Activated CD4-positive, alpha-beta T cell treated with anti-CD3 and anti-CD28 coated beads, Interleukin-2, amount 50 U/mL, for 48 hours (primary cell): ENCODE results near the gene RAB11FIP2.

Experiments used
- DNase-seq, 2 experiments: peaks; one replicate each; pipeline ENCODE4 v3.0.0-alpha.2; 2020

Gene RAB11FIP2

DNA sequence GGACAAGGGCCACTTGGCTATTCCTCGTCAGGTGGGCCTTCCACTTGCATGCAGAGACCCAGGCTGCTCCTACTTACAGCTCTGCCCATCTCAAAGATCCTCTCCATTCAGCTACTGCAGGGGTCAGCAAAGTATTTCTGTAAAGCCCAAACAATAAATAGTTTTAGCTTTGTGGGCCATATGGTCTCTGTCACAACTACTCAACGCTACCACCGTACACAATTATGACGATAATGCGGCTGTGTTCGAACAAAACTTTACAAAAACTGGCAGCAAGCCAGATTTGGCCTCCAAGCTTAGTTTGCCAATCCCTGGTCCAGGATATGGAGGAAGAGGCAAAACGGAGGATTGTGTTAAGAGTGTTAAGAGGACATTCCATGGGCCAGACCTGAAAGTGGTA, 12.8 kb downstream of the RAB11FIP2 start:
- DNase-seq, result no peak

DNA sequence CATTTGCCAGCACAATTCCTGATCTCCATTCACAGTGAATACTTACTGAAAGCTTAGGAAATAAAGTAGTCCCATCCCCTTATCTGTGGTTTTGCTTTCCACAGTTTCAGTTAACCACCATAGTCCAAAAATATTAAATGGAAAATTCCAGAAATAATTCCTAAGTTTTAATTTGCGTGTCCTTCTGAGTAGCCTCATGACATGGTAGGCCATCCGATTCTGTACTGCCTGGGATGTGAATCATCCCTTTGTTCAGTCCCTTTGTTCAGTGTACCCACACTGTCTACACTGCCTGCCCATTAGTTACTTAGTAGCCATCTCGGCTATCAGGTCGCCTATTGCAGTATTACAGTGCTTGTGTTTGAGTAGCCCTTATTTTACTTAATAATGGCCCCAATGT, 14.2 kb downstream of the RAB11FIP2 start:
- DNase-seq, result no peak

DNA sequence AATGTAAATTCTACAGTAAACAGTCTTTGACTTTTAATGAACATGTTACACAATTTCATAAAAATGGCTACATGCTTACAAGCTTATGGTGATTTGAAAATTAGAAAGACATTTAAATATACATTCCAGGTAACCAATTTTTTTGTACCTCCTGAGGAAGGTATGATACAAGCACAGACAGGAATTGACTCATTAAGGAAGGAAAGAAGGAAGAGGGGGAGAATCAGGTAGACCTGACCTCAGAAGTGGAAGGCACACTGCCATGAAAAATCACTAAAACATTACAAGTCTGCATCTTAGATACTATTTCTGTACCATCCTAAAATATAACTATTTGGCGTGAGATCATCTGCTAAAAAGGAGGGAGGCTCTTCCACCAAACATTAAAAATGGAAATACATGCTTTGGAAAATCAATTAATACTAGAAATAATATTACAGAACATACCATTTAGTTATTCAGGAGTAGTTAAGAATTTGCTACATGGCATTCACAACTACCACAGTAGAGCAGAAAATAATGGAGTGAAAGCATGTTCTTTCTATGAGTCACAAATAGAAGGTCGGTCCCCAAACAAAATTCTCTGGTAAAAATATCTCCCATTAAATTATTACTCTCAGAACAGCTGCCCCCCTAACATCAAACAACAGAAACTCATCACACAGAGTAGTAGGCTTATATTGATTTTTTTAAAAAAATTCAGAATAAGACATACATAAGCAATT, 15.2 kb downstream of the RAB11FIP2 start:
- no peak for DNase-seq

DNA sequence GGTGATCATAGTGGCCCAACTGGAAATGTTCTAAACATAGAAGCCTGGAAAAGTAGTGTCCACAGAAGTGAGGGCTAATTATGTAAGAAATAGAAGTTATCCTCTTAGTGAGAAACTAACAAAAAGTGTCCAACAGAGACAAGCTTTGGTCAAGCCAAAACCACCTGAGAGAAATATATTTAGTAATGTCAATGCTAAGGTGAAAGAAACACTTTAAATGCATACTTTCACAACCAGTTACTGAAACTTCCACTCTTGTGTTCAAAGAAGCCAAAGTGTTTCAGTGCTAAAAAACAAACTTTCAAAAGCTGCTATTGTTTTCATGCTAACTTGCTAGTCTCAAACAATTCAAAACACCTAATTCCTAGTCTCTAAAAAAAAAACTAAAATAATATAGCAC, 18.1 kb downstream of the RAB11FIP2 start:
- no peak for DNase-seq

DNA sequence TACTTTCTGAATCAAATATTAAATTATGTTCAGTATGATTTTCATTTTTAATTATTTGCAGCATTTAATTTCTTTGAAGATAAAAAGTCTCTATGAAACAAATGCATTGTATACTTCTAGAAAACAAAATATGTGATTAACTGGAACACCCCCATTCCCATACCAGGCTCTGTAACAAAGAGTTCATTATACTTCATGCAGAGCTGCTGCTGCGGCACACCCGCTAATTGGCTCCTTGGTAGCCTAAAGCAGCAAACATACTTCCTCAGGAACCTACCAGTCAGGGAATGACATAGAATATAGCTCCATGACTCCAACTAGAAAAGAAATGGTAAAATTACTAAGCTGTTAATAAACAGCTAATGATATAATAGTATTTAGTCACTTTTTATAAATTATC, 19.3 kb downstream of the RAB11FIP2 start:
- DNase-seq, result no peak

DNA sequence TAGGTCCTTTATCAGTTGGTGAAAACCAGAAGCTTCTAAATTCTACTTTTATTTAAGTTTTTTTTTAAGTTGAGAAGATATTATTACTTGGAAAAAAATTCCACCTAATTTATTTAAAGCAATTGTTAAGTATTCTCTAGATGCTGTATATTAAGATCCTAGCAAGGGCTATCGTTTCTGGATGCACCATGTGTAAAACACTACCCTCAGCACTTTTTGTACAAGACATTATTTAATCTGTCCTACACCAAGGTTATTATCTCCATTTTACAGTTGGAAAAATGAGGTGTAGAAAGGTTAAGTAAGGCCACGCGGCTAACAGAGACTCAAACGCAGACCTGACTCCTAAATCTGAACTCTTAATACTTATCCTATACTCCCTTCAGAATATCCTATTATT, 19.8 kb downstream of the RAB11FIP2 start:
- no peak for DNase-seq

DNA sequence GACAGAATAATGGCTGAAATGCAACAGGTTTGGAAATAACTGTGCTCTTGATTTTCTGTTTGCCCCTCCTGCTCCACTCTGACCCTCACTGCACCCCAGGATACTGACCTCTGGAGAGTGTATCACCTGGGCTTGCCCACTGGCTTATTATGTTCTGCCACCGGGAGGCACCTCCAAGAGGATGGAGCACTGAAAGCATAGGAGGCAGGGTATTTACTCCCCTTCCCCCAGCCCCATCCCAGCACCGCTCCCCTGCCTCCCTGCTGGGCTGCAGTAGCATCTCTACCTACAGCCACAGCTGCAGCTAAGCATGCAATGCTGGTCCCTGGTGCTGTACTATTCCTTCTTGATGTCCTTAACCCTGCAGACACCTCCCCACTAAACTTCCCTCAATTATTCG, 26.4 kb downstream of the RAB11FIP2 start:
- DNase-seq, result no peak

DNA sequence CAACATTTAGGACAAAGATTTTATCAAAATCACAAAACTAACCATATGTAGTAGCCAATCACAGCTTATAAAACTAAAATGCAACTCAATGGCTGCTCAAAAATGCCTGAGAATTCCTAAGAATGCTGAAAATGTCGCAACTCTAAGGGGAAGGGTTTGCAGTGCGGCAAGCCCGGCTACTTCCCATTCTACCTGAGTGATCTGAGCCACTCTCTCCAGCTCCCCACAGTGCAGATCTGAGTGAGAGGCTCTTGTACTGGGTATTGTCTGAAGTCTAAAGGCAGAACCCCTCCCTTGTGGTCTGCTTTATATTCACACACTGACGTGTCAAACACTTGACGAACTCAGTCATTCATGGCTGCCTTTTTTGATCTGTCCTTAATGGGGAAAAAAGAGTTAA, 28.9 kb downstream of the RAB11FIP2 start:
- no peak for DNase-seq

DNA sequence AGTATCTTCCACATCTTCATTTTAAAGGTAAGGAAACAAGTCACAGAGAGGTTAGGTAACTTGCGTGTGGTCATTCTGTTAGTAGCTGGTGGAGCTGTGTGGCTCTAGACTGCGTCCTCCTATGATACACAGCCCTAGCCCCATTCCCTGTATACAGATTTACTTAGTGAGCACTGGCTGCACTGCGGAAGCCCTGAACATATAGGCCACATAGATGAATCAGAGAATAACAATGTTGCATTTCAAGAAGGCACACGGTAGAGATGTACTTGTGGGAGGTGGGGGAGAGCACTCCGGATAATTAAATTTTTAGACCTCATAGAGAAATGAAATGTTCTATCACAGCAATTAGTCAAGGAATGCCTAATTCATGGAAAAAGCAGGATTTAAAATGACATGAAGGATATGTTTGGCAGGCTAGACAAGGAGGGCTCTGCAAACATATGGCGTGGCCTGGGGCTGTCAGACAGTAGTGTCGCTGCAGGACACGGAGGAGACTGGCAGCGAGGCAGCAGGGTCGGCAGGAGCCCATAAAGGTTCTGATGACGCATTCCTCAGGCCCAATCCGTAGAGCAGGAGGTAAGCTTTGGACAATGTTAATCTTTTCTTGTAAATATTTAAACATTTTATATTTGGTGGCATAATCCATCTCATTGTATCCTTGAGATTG, 29.5 kb downstream of the RAB11FIP2 start:
- no peak for DNase-seq

DNA sequence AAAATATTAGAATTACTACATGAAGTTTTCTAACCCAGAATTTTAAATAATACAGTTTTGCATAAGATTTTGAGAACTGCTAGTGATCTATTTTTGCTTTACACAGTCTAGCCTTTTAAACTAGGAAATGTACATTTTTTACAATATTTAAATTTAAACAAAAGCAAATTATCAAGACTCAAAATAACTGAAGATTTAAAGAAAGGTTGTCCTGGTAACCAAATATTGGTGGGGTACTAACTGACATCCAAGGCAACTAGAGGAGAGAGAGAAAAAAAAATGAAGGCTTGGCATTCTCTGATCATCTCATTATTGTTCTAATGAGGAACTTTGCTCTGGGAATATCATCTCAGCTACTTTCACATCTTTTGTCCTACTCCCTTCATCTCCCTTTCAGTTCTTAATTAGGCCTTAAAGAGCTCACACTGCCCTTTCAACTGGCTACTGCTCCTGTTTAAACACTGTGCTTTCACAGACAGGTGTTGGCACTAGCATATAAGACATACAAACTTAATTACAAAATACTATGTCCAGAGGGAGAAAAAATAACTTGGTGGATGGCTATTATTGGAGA, 33.7 kb downstream of the RAB11FIP2 start:
- DNase-seq, result no peak

DNA sequence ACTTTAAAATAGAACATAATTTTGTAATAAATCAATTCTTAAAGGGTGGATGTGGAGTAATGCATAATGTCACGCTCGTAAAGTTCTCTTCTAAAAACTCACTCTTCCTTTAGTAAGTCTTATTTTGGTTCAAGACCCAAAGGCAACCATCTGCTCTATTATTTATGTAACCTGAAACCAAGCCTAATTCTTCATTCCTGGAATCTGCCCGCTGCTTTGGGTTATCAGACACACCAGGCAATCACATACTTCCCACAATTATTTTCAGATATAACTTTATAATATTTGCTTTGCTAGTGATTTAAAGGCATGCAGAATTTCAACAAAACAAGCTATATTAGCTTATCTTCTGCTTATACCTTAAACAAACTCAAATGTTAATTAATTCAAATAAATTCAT, 39.0 kb downstream of the RAB11FIP2 start:
- no peak for DNase-seq

DNA sequence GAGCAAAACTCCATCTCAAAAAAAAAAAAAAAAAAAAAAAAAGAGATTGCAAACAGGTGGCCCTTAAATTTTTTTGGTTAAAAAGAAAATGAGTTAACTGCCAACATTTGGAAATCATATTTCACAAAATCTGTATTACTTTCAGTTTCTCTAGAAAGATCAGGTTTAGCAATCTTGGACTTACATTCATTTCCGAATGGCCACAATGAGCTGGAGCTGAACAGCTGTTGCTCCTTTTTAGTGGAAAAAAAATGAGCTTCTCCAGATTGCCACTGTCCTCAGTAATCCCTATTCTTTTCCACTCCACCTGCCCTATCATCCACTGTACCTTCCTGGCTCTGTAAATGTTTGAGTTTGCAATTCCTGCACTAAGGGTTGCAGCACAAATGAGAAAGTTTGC, 43.6 kb downstream of the RAB11FIP2 start:
- no peak for DNase-seq

DNA sequence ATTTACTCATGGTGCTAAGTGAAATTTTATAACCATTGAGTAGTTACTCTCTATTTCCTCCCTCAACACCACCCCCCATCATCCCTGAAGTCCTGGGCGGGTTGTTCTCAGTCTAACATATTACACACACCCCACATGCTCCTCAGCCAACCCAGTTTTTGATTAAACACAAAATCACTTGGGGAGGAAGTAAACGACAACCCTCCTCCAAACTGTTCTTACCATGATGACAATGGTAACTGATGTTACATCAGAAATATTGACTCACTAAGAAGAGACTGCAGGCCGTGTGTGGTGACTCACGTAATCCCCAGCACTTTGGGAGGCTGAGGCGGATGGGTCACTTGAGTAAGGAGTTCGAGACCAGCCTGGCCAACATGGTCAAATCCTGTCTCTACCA, 44.2 kb downstream of the RAB11FIP2 start:
- DNase-seq, result no peak

DNA sequence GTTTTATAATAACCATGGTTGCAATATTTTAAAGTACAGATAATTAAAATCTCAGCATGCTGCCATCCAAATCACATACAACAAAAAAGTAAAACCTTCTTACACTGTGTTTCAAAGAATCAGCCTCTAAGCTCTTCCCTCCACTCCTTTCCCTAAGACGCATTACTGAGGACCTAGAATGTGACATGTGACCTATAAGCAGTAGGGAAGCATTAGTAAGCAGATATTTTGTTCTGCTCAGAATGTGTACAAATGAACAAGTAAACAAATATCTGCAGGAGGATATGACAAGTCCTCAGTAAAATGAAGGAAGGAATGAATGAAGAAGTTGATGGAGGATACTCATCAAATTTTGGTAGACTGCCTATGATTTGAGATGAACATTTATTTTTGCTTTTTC, 49.1 kb downstream of the RAB11FIP2 start:
- no peak for DNase-seq

DNA sequence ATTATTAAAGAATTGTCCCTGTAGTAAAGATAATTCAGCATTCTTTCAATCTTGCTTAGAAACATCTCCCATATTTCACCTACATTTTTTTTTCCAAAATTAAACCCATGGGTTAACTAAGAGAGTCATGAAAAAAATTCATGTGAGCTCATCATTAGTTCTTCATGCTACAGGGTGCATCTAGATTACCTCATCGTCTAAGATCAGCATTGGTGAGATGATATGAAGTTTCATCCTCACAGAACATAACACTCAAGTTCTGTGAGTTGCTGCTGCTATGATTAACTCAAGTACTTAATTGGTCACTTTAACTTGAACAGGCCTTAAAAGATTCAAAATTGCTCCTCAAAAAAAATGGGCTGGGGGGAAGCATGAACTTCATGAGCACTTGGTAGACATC, 50.0 kb downstream of the RAB11FIP2 start:
- DNase-seq, result no peak

DNA sequence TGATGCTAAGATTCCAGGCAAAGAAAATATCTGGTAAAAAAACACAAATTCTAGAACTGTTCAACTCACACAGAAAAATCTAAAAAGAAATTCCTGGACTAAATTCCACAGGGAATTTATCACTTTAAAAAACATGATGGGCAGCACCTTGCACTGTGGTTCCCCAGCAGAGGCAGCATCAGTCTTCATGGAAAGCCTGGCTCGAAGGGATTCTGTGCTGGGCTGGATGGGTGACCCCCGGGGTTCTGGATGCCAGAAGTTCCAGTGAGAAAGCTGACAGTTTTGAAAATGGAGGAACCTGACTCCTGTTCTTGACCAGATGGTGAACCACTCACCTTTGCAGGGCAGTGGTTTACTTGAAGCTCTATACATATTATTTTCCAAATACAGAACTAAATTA, 52.0 kb downstream of the RAB11FIP2 start:
- no peak for DNase-seq

DNA sequence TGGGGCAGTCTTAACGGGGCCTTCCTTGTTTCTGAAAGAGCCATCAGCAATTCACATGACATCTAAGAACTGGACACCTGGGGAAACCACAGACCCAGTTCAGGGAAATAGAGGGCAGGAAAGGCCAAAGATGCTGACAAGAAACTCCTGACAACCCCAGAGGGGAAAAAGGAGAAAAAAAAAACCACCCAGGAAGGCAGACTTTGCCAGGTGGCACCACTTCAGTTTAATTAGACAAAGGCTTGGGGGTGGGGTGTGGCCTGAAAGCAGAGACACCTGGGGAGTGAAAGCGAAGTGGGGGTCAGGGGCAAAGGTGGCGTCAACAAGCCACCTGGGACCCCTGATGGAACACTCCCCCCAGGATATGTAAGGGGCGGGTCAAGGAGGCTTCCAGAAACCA, 53.6 kb downstream of the RAB11FIP2 start:
- no peak for DNase-seq

DNA sequence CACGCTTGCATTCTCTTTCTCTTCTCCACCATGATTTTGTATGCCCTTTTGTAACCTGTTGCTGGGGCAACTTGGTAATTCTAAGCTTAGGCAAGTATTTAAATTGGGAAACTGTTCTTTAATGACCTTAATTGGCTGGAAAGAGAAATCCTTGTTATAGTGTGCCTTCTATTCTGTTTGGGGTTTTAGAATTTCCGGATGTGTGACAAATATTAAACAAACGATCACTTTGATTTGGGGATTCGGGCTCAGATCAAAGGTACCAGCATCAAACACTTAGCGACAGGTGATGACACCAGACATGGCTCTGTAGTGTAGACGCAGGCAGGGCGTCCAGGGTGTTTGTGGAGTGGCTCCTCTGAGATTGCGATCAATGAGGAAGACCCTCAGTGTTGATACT, 55.0 kb downstream of the RAB11FIP2 start:
- DNase-seq, result no peak

DNA sequence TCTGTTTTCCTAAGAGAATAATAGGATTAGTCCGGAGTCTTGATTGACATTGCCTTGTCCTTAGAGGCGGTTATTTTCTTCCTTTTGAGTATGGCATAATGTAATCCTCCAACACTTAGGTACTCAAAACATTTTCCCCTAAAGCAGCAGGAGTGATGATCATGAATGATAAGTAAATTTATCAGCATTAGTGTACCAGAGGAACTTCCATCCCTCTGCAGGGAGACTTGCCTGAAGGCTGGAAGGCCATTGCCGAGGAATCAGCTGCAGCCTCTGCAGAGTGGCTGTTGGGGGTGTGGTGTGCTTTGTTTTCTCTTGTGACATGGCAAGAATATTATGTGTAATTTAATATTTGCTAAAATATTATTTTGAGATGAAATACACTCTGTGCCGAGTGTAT, 56.8 kb downstream of the RAB11FIP2 start:
- no peak for DNase-seq

DNA sequence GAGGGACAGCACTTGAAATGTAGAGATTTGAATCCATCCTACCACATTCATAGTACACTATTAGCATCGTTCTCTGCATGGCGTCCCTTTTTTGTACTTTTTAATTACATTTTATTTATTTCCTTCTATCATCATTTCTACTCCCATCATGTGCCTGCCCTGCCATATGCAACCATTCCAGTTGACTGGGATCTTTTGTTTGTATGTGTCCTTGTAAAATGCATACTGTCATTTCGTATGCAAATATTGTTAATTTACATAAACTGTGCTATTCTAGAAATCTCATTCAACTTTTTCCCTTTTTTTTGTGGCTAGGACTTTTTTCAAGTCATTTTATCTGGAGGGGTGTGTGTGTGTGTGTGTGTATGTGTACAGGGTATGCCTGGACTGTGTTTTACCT, 57.9 kb downstream of the RAB11FIP2 start:
- no peak for DNase-seq

DNA sequence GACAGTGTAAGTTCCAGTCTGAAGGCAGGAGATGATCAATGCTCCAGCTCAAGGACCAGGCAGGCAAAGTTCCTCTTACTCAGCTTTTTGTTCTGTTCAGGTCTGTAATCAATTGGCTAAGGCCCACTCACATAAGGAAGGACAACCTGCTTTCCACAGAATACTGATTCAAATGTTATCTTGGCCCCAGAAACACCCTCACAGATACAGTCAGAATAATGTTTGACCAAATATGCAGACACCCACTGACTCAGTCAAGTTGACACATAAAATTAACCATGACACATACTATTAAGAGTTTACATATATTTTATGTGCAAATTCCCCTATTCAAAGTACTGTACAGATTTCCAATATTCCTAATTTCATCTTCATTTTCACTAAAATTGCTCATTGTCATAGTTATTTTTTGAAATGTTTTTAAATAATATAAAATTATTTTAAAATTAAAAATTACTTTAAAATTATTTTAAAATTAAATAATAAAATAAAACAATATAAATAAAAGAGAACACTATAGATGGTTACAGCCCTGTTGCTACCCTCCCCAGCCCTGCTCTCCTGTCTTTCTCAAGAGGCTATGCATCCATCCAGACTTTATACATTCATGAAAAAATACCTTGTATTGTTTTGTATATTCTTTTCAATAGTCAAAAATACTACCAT, 59.4 kb downstream of the RAB11FIP2 start:
- no peak for DNase-seq

DNA sequence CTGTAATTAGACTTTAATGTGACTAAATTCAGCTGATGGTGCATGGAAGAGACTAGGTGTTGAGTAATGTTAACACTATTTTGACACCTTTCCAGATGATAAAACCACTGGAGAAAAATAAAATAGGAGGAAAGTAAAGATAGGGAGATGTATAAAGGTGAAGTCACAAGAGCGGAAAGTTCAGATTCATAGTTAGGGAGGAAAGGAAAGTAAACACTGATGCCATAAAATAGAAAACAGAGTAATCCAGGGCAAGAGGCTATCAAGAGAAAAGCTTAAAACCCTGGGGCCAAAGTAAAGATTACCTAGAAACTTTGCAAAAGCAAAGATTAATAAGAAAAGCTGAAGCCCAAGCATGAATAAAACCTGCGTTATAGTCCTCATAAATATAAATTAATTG, 62.8 kb downstream of the RAB11FIP2 start:
- DNase-seq, result no peak

DNA sequence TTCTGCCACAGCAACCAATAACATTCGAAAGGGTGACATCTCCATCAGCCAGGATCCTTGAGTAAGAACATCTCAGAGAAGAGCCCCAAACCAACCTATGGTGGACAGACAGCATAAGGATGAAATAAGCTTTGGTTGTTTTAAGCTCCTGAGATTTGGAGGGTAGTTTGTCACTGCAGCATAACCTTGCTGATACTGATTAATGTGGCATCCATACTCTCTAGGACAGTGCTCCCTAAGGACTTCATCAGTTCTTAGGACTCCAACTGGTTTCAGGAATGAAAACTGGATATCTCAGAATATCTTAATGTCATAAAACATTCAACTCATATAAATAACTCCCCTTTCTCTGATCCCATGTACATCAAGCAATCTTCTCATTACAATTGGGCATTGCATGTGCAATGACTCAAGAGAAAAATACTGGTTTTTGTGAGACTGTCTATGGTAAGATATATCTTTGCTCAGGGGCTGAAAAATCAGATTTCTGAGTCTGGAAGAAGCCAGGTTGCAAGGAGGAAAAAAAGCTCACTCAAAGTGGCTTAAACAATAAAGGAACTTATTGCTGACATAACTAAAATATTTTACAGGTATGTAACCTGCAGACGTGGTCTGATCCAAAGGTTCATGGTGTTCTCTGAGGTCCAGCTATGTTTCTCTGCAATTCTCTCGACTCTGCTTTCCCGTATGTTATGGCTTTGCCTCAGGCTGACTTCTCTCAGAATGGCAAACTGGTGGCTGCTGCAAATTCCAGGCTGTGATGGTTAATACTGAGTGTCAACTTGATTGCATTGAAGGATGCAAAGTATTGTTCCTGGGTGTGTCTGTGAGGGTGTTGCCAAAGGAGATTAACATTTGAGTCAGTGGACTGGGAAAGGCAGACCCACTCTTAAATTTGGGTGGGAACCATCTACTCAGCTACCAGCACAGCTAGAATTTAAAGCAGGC, 65.7 kb downstream of the RAB11FIP2 start:
- no peak for DNase-seq
